Measurements from ENCODE around the gene DNAJB13. TPM values are rescaled to one million over a fixed set of nuclear protein-coding genes. Genes with fewer than 3 reads are reported as not detected.

Gene DNAJB13
- total and polyA plus RNA-seq, 2 of the 13 experiments (the other 11 are each of a cell fraction or from before 2014, with no cell fraction given), result 2.3 TPM; not detected in 1

GRCh38 chr11:73951797-73952196 is 971 bp downstream of the DNAJB13 start (continued):
- peak; percentile 89 for TF ChIP-seq SNAPC4 (CRISPR knock-in tag; IDR thresholded peaks at IDR 0.05)
- TF ChIP-seq ZSCAN29 (CRISPR knock-in tag; conservative IDR thresholded peaks at IDR 0.05), result no peak
- TF ChIP-seq ZNF644 (CRISPR knock-in tag; IDR thresholded peaks at IDR 0.05; ENCODE audit: low read depth), result 0 out of 2 replicates have a peak, but pooled peaks have one; percentile 2
- no peak for TF ChIP-seq ZNF441 (CRISPR knock-in tag; IDR thresholded peaks at IDR 0.05; ENCODE audit: borderline replicate concordance)
- TF ChIP-seq BORCS8-MEF2B (CRISPR knock-in tag; IDR thresholded peaks at IDR 0.05), result no peak
- TF ChIP-seq ZNF75D (CRISPR knock-in tag; IDR thresholded peaks at IDR 0.05; ENCODE audit: borderline replicate concordance), result no peak
- 0 out of 2 replicates have a peak, but pooled peaks have one; percentile 39 for TF ChIP-seq PRDM10 (CRISPR knock-in tag; IDR thresholded peaks at IDR 0.05; ENCODE audit: low read depth)
- peak; percentile 61 for TF ChIP-seq FOSL2 (CRISPR knock-in tag; IDR thresholded peaks at IDR 0.05)
- TF ChIP-seq NFIB (CRISPR knock-in tag; IDR thresholded peaks at IDR 0.05; ENCODE audit: borderline replicate concordance), result no peak
- no peak for TF ChIP-seq ARID3A (IDR thresholded peaks at IDR 0.05; ENCODE audit: low read depth, low read length)
- no peak for TF ChIP-seq ZBTB2 (CRISPR knock-in tag; IDR thresholded peaks at IDR 0.05; ENCODE audit: low read depth)
- TF ChIP-seq ZNF260 (CRISPR knock-in tag; IDR thresholded peaks at IDR 0.05; ENCODE audit: borderline replicate concordance, low read depth), result no peak
- TF ChIP-seq ZBTB7B (CRISPR knock-in tag; IDR thresholded peaks at IDR 0.05), result no peak
- TF ChIP-seq NONO (IDR thresholded peaks at IDR 0.05), result no peak
- TF ChIP-seq NONO (CRISPR knock-in tag; conservative IDR thresholded peaks at IDR 0.05), result no peak; the same call in 1 of the 2 replicates
- no peak for TF ChIP-seq ZNF264 (CRISPR knock-in tag; IDR thresholded peaks at IDR 0.05)

All from HepG2 (cell line).